ENCODE measurements around the gene CCDC69. TPM values are rescaled to one million over a fixed set of nuclear protein-coding genes. Genes with fewer than 3 reads are reported as not detected.

CCDC69 gene
- total RNA-seq, 1 donor from 2014 or later: 167 TPM

DNA sequence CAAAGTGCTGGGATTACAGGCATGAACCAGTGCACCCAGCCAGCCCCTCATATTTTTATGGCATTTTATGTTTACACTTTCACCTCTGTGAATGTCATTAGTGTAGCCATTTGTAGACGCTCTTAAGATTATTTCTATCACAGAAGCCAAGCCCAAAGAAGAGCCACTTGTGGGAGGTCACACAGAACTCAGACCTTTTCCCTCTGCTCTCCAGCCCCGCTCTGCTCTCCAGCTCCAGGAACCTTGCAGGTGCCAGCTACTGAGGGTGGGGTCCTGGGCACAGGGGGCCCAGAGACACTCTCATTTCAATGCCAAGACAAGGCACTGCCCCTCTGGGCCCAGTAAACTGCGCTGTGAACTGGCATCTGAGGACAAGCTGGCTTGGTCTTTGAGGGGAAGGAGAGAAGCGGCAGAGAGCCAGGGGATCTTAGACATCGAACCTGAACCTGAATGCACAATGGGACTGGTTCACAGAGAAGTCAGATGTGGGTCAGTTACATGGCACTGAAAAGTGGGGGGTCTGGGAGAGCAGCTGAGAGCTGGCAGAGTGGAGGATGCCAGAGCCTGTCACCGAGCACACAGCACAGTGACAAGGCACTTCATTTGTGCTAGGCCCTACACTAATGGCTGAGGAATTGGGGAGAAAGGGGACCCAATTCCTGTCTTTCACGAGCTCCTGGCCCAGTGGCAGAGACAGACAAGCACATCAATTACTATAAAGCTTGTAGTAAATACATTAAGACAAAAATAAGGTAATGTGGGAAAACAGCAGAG is 83.0 kb downstream of the CCDC69 start:
- Histone ChIP-seq H3K36me3 (peaks cover 79% of the 10 kb centered on the region), H3K9me3 (replicated peaks) (no peaks in the 10 kb centered on the region), H3K27ac (replicated peaks) (peak overlapping the region; percentile 82), H3K4me3 (peak overlapping the region; percentile 31), H3K27me3 (ENCODE audit: low read depth) (no peaks in the 10 kb centered on the region), H3K4me1 (peaks cover 63% of the 10 kb centered on the region)
- TF ChIP-seq, protein P1, sequence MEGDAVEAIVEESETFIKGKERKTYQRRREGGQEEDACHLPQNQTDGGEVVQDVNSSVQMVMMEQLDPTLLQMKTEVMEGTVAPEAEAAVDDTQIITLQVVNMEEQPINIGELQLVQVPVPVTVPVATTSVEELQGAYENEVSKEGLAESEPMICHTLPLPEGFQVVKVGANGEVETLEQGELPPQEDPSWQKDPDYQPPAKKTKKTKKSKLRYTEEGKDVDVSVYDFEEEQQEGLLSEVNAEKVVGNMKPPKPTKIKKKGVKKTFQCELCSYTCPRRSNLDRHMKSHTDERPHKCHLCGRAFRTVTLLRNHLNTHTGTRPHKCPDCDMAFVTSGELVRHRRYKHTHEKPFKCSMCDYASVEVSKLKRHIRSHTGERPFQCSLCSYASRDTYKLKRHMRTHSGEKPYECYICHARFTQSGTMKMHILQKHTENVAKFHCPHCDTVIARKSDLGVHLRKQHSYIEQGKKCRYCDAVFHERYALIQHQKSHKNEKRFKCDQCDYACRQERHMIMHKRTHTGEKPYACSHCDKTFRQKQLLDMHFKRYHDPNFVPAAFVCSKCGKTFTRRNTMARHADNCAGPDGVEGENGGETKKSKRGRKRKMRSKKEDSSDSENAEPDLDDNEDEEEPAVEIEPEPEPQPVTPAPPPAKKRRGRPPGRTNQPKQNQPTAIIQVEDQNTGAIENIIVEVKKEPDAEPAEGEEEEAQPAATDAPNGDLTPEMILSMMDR (IDR thresholded peaks at IDR 0.05; ENCODE audit: borderline replicate concordance): no peak
- intact Hi-C loops (cut with micrococcal nuclease): no loop called here
- no peak for DNase-seq

DNA sequence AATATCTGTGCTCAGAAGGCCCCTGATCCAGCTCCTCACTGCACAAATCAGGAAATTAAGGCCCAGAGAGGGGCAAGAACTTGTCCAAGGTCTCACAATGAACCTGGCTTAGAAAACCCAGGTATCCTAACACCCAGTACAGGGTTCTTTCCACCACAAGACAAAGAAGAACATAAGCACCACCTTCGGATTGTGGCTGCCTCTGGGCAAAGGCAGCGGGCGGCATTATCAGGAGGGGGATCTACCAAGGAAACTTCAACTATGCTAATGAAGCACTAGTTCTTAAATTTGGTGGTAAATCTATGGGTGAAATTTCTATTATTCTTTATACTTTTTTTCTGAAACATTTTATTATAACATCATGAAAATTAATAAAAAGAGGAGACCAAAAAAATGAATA is 84.2 kb downstream of the CCDC69 start:
- H3K4me1 ChIP-seq: peaks cover 51% of the 10 kb centered on the region

DNA sequence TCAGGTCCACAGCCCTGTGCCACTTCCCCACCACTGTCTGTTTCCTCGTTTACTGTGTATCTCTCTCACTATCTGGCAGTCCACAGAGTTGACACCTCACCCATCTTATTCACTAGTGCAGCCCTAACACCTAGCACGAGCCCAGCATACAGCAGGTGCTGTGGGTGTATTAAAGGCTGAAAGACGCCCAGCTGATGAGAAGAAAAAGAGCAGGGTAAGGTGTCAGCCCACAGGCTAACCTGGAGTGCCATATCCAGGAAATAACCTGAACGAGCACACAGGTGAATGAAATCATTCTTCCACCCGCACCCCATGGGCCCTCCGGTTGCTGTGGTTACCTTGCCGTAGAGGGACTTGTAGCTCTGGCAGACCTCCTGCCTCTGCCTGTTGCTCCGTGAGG is 84.9 kb downstream of the CCDC69 start:
- H3K36me3 ChIP-seq: peaks cover 81% of the 10 kb centered on the region
- H3K4me1 ChIP-seq: peaks cover 45% of the 10 kb centered on the region
- H3K27ac ChIP-seq (replicated peaks): no peak overlapping the region
- no peak overlapping the region for H3K4me3 ChIP-seq
- H3K9me3 ChIP-seq (replicated peaks): no peaks in the 10 kb centered on the region
- TF ChIP-seq, protein P1 (IDR thresholded peaks at IDR 0.05; ENCODE audit: borderline replicate concordance): no peak
- no peak for DNase-seq
- no peaks in the 10 kb centered on the region for H3K27me3 ChIP-seq (ENCODE audit: low read depth)
- intact Hi-C loops (cut with micrococcal nuclease): no loop called here

More for the DNA sequence above, 84.2 kb downstream of the CCDC69 start:
- Histone ChIP-seq H3K9me3 (replicated peaks) (no peaks in the 10 kb centered on the region), H3K27ac (replicated peaks) (no peak overlapping the region), H3K36me3 (peaks cover 81% of the 10 kb centered on the region), H3K4me3 (no peak overlapping the region), H3K27me3 (ENCODE audit: low read depth) (no peaks in the 10 kb centered on the region)
- intact Hi-C loops (cut with micrococcal nuclease): no loop called here
- DNase-seq: no peak
- TF ChIP-seq, protein P1 (IDR thresholded peaks at IDR 0.05; ENCODE audit: borderline replicate concordance): no peak

DNA sequence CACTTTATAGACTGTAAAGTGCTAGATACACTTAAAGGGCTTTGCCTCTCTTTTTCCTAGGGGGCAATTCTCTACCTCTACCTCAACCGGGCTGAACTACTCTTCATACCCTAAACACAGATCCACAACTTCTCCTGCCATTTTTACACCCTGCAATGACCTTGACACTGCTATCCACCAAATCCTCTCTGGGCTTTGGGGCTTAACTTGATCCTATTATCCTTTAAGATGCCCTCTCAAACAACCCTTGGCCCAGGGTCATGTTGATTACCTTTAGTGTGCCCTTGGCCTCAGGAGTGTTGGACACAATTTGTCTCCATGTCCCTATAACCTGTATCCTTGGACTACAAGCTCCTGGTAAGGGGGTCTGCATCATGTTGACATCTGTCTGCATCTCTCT is 85.8 kb downstream of the CCDC69 start:
- intact Hi-C loops (cut with micrococcal nuclease): no loop called here
- Histone ChIP-seq H3K36me3 (peaks cover 81% of the 10 kb centered on the region), H3K27me3 (ENCODE audit: low read depth) (no peaks in the 10 kb centered on the region)

DNA sequence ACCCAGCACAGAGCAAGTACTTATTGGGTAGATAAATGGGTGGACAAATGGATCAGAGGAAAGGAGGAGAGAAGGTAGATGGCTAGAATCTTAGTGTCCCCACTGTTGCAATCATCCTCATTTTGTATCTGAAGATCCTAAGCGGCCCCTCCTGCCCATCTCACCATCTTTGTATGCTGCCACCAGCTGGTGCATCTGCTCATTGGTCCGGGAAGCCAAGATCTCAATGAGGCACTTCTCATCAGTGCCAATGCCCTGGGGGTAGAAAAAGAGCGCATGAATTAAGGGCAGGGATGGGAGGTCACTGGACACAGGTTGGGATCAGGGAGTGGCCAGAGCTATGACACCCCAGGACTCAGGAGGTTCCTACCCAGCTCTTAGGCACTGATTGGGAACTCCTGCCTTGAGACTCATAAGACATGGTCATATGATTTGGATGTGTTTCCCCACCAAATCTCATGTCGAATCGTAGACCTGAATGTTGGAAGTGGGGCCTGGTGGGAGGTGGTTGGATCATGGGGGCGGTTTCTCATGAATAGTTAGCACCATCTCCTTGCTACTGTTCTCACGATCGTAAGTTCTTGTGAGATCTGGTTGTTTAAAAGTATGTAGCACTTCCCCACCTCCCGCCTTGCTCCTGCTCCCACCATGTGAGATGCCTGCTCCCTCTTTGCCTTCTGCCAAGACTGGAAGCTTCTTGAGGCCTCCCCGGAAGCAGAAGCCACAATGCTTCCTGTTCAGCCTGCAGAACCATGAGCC is 86.6 kb downstream of the CCDC69 start:
- Histone ChIP-seq H3K9me3 (replicated peaks) (no peaks in the 10 kb centered on the region), H3K4me1 (peaks cover 27% of the 10 kb centered on the region), H3K36me3 (peaks cover 81% of the 10 kb centered on the region), H3K27me3 (ENCODE audit: low read depth) (no peaks in the 10 kb centered on the region), H3K27ac (replicated peaks) (no peak overlapping the region), H3K4me3 (no peak overlapping the region)
- intact Hi-C loops (cut with micrococcal nuclease): no loop called here
- TF ChIP-seq, protein P1 (IDR thresholded peaks at IDR 0.05; ENCODE audit: borderline replicate concordance): no peak
- DNase-seq: no peak

More for the DNA sequence above, 85.8 kb downstream of the CCDC69 start:
- no peak overlapping the region for H3K27ac ChIP-seq (replicated peaks)
- no peak for DNase-seq
- H3K4me3 ChIP-seq: no peak overlapping the region
- H3K4me1 ChIP-seq: peaks cover 36% of the 10 kb centered on the region
- TF ChIP-seq, protein P1 (IDR thresholded peaks at IDR 0.05; ENCODE audit: borderline replicate concordance): no peak
- no peaks in the 10 kb centered on the region for H3K9me3 ChIP-seq (replicated peaks)
